HG03103 (cell line): ENCODE measurements around the gene MMAB.

Experiments used
- ATAC-seq: cut with Tn5 transposase; IDR thresholded peaks from one replicate; pipeline ENCODE4 v1.9.1; 2021; ENCODE audit warnings: low read depth; ENCODE audit not compliant: unreplicated experiment

Gene MMAB

DNA sequence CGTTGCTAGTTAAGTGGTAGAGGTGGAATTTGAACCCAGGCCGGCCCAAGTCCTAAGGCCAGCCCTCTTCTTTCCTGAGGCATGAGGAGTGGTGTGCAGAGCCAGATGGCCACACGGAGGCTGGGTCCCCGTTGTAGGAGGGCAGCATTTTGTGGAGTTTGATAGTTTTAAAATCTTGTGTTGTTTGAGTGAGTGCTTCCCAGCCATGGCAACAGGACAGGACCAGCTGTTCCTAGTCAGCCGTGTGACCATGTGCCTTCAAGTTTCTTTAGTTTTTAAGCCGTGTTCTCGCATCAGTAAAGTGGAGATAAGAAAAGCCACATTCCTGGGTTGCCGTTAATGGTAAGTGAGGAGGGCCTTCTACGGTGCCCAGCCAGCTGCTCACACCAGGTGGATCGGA lies 51.5 kb downstream of the MMAB start:
- no peak for ATAC-seq

DNA sequence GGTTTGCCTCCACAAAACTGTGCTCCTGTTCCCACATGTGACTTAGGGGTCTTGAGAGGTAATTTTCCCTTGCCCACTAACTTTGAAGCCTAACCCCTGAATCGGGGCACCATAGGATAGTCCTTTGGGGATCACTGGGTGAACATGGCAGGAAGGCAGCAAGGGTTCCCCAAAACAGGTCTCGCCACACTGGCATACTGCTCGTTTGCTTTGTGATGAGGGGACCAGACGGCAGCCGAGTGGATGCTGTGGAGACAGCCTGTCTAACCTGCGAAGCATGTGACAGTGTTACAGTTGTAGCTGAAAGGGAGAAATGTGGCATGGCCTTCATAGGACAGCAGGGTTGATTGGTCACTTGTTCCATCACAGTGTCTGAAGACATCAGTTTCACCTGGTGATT lies 53.5 kb downstream of the MMAB start:
- ATAC-seq: no peak

DNA sequence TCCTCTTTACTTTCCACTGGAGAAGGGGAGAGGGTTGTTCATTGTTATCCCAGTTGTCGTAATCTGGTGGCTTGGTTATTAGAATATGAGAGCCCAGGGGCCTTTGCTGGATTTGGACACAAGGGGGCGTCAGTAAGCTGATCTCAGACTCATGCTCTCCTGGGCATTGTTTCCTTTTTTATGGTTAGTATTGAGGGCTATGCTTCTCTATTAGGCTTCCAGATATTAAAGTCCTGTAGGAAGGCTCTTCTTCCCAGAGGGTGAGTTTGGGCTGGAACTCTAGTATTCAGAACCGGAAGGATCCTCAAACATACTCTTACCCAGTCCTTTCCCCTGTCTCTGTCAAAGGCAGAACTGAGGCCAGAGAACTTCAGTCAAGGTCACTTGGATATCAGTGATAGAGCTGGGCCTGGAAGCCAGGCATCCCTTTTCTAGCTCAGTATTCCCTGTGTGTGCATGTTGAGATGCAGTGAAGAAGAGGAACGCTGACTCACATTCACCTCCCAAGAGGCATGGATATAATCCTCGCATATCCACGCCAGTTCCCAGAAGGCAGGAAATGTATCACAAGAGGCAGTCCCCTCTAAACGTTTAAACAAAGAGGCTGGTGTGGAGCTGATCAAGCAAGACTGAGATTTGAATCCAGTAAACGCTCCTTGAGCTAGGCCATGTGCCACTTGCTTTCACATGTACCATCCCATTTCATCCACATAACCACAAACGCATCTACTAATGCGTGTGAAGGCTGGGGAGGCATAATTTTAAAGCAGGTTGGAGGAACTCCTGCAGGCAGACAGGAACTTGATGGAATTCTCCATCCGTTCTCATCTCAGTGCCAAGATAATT lies 54.3 kb downstream of the MMAB start:
- no peak for ATAC-seq

DNA sequence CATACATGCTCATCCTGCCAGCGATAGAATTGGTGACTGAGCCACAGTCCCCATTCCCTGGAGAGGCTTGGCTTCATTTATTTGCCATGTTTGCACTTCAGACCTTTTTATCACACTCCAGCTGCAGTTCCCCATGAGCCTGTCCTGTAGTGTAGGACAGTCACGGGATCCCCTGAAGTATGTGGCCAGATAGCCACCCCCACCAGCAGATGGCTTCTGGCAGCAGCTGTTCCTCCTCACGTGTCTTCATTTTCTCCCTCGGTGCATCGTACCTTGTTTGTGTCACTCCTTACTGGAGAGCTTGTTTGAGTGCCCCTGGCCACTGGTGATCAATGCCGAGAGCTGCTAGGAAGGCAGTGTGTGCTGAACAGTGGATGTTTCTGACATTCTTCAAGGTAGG lies 55.7 kb downstream of the MMAB start:
- no peak for ATAC-seq

DNA sequence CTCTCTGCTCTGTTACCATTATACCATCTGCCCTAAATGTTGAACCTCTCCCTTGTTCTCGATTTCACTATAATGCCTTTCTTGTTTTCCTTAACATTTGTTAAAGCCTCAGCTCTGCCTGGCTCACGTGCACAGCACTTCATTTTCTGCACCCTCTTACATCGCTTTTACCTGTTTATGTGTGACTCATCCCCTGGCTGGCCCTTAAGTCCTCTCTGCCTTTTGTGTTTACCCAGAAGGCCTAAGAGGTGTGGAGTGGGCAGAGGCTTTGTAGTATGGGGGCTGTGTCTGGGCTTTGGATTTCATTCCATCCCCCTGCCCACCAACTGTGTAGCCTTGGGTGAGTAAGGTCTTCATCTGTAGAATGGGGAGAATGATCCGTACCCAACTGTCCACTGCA lies 59.3 kb downstream of the MMAB start:
- no peak for ATAC-seq

DNA sequence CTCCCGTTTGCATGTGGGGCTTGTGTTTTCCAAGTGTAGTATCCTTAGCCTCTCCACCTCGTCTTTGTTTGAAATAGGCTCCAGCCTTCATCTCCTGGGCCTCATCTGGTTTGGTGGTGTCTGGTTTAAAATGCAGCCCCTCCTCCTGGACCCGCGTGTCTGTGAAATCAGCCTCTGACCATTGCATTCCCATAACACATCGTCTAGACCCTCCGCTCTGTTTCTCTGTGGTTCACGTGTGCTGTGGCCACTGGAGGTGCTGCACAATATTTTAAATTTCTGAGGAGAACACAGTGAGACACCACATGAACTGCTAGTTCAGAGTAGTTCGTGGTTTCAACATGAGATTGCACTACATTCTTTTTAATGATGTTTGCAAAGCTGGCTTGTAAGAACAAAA lies 60.3 kb downstream of the MMAB start:
- ATAC-seq: no peak

DNA sequence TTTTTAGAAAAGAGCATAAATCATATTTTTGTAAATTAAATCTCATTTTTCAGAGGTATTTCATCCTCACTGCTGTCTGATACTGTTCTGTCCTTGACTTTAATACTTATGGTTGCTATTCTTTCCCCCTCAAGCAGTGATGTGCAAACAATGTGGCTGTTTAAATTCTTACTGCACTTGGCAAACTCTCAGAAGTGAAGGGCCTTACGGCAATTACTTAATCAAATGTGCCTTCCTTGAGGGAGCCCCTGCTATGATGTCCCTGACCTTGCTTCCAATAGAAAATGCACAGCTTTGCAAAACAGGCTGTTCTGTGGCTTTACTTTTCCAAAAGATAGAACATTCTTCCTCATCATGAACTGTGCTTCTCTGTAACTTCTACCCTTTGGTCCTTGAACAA lies 60.7 kb downstream of the MMAB start:
- ATAC-seq: no peak

DNA sequence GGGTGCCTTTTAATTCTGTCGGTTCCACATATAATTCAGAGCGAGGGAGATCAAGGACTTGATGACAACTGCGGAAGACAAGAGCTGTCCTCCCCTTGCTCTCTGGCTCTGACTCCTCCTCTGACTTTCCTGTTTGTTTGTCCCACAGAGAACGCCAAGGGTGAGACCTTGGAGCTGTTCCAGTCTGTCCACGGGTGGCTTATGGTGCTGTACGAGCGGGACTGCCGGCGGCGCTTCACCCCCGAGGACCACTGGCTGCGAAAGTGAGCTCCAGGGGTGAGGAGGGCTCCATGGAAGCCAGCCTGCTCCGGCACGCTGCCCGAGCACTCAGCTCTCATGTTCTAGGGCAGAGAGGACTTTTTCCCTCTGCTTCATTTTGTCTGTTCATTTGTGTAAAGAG lies 63.1 kb downstream of the MMAB start:
- ATAC-seq: no peak

DNA sequence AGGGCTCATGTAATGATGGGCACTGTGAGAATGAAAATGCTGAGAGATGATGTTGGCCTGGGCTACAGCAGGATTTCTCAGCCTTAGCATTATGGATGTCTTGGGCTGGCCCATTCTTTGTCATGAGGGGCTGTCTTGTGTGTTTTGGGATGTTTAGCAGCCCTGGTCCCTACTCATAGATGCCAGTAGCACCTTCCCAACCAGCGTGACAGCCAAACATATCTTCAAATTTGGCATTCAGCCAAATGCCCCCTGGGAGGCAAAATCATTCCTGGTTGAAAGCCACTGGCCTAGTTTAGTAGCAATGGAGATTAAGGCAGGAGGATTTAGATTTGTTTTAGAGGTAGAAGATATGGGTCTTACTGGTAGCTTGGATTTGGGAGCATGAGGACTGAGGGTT lies 69.2 kb downstream of the MMAB start:
- no peak for ATAC-seq
